GM12878 (cell line): ENCODE results near the gene PDRG1. TPM values are rescaled to one million over a fixed set of nuclear protein-coding genes. Genes with fewer than 3 reads are reported as not detected.

Experiments used
- ATAC-seq: fragments of 200-7000 bp; cut with Tn5 transposase; 3 replicates; pipeline ENCODE4 v1.9.1; 2020; ENCODE audit warnings: mild to moderate bottlenecking, moderate library complexity
- BruUV-seq: library from RNA; stranded (reverse); fragments of 400-500 nt; replicated peaks from 2 replicates; lab custom pipeline; 2021; lab: Mats Ljungman, UMichigan
- CTCF ChIA-PET: fragments of 300-600 bp; sonication (Branson Sonifier 250); formaldehyde crosslinking; extraction: SDS; loops from one replicate; lab custom pipeline; 2021; ENCODE audit warnings: inconsistent platforms; lab: Yijun Ruan, JAX
- POLR2A ChIA-PET: fragments of 350-600 bp; formaldehyde crosslinking; extraction: SDS; loops from one replicate; lab custom pipeline; 2021; ENCODE audit warnings: inconsistent platforms; lab: Charles Lee
- RAD21 ChIA-PET: fragments of 300-600 bp; sonication (Branson Sonifier 250); formaldehyde crosslinking; loops from one replicate; lab custom pipeline; 2023; ENCODE audit warnings: antibody characterized with exemption; ENCODE audit not compliant: unreplicated experiment; lab: Charles Lee
- SMC1A ChIA-PET: fragments of 300-600 bp; sonication (Branson Sonifier 250); formaldehyde crosslinking; loops from one replicate; lab custom pipeline; 2023; ENCODE audit not compliant: unreplicated experiment, uncharacterized antibody; lab: Charles Lee
- DNase-seq: peaks from one replicate; pipeline ENCODE4 v3.0.0-alpha.2; 2011; ENCODE audit warnings: low read depth, low spot score
- FAIRE-seq: peaks from 3 replicates; lab custom pipeline; 2011; peaks lifted over from hg19 to GRCh38; lab: Jason Lieb, UNC
- H2AFZ ChIP-seq: 2 replicates; pipeline ENCODE4 v1.6.0; 2011; ENCODE audit warnings: low read depth, low read length, control low read depth; ENCODE audit not compliant: control insufficient read depth
- H3K27ac ChIP-seq: 2 replicates; pipeline ENCODE4 v1.5.1; 2011; ENCODE audit warnings: control low read depth; ENCODE audit not compliant: control insufficient read depth, insufficient read depth
- H3K27me3 ChIP-seq, 2 experiments: replicated peaks in 1 of 2; 2 replicates each; pipeline versions ENCODE4 v1.6.0 to v1.6.1; 2011; ENCODE audit warnings: low read length in 1 of 2; ENCODE audit not compliant: control insufficient read depth in 2 of 2, insufficient read depth in 2 of 2
- H3K36me3 ChIP-seq, 2 experiments: 2 replicates each; pipeline ENCODE4 v1.5.1; 2011; ENCODE audit warnings: low read length in 1 of 2; ENCODE audit not compliant: control insufficient read depth in 2 of 2, insufficient read depth in 2 of 2
- H3K4me1 ChIP-seq: 2 replicates; pipeline ENCODE4 v1.6.1; 2011; ENCODE audit warnings: mild to moderate bottlenecking, low read length, moderate library complexity, mixed read lengths; ENCODE audit not compliant: control insufficient read depth, insufficient read depth
- H3K4me2 ChIP-seq: 2 replicates; pipeline ENCODE4 v1.6.0; 2011; ENCODE audit warnings: control low read depth; ENCODE audit not compliant: control insufficient read depth, insufficient read depth
- H3K4me3 ChIP-seq: fragments of 200-600 bp; sonication (generic); 2 replicates; pipeline ENCODE4 v1.5.1; 2016
- H3K79me2 ChIP-seq: 2 replicates; pipeline ENCODE4 v1.6.0; 2011; ENCODE audit warnings: low read length; ENCODE audit not compliant: control insufficient read depth, insufficient read depth
- H3K9ac ChIP-seq: 2 replicates; pipeline ENCODE4 v1.8.0; 2011; ENCODE audit warnings: low read length, control low read depth, mixed read lengths; ENCODE audit not compliant: control insufficient read depth, insufficient read depth
- H3K9me3 ChIP-seq: replicated peaks from 3 replicates; pipeline ENCODE4 v1.5.1; 2011; ENCODE audit warnings: mild to moderate bottlenecking, low read length; ENCODE audit not compliant: control insufficient read depth, insufficient read depth
- H4K20me1 ChIP-seq: 2 replicates; pipeline ENCODE4 v1.6.0; 2011; ENCODE audit not compliant: control insufficient read depth, insufficient read depth
- BACH1 ChIP-seq: fragments of 450-650 bp; IDR thresholded peaks from 2 replicates; pipeline ENCODE4 v1.6.1; 2017; ENCODE audit warnings: mild to moderate bottlenecking, borderline replicate concordance
- EZH2 ChIP-seq: IDR thresholded peaks from 2 replicates; pipeline ENCODE4 v1.6.1; 2012; ENCODE audit warnings: low read depth, mild to moderate bottlenecking, control low read depth, inconsistent platforms, low read length, borderline replicate concordance; ENCODE audit not compliant: control insufficient read depth
- HCFC1 ChIP-seq: fragments of 150-350 bp; IDR thresholded peaks from 2 replicates; pipeline ENCODE4 v1.6.1; 2014; ENCODE audit warnings: low read length
- IKZF1 ChIP-seq: fragments of 450-650 bp; conservative IDR thresholded peaks from 2 replicates; pipeline ENCODE4 v1.6.1; 2017; ENCODE audit warnings: antibody characterized with exemption, mild to moderate bottlenecking
- MYC ChIP-seq: IDR thresholded peaks from 2 replicates; pipeline ENCODE4 v1.6.1; 2011; ENCODE audit warnings: mild to moderate bottlenecking, low read length, moderate library complexity, inconsistent platforms; ENCODE audit not compliant: insufficient read depth, insufficient replicate concordance, insufficient read length, severe bottlenecking
- NRF1 ChIP-seq: conservative IDR thresholded peaks from 2 replicates; pipeline ENCODE4 v1.6.1; 2011; ENCODE audit warnings: mild to moderate bottlenecking, low read depth, low read length, improper control_type of control experiment
- RAD21 ChIP-seq: IDR thresholded peaks from 2 replicates; pipeline ENCODE4 v1.6.1; 2011; ENCODE audit warnings: mild to moderate bottlenecking, low read depth, low read length, moderate library complexity; ENCODE audit not compliant: insufficient read depth
- SPI1 ChIP-seq: IDR thresholded peaks from 2 replicates; pipeline ENCODE4 v1.6.1; 2011; ENCODE audit warnings: low read depth, mild to moderate bottlenecking, low read length, moderate library complexity, borderline replicate concordance; ENCODE audit not compliant: insufficient read depth
- SUZ12 ChIP-seq: fragments of 200-600 bp; sonication (generic); IDR thresholded peaks from one replicate; pipeline ENCODE4 v1.6.1; 2018; ENCODE audit warnings: antibody characterized with exemption, mild to moderate bottlenecking; ENCODE audit not compliant: unreplicated experiment
- YY1 ChIP-seq: IDR thresholded peaks from 2 replicates; pipeline ENCODE4 v1.6.1; 2011; ENCODE audit warnings: low read depth, mild to moderate bottlenecking, low read length
- ZNF592 ChIP-seq: fragments of 450-650 bp; IDR thresholded peaks from 2 replicates; pipeline ENCODE4 v1.6.1; 2017; ENCODE audit warnings: mild to moderate bottlenecking, moderate library complexity
- WGBS: methylation state at CpG from one replicate; pipeline ENCODE4 v1.1.6; 2016; ENCODE audit warnings: low lambda C conversion rate; ENCODE audit not compliant: insufficient replicate concordance, insufficient coverage; ENCODE audit errors: missing lambda C conversion rate; 5-methylcytosine and 5-hydroxymethylcytosine counted together
- in situ Hi-C: fragments of 300-500 bp; cut with MboI; formaldehyde crosslinking; loops from 9 replicates; pipeline ENCODE4 v1.14.3; 2018; ENCODE audit warnings: mixed read lengths
- intact Hi-C: fragments of 100-400 bp; cut with micrococcal nuclease; formaldehyde crosslinking; loops from one replicate; pipeline ENCODE4 v1.14.2; 2022; ENCODE audit not compliant: unreplicated experiment
- polyA plus RNA-seq, 11 experiments: library from polyadenylated mRNA; depleted of rRNA in 4 of 11; unstranded in 6 of 11; stranded (reverse) in 5 of 11; fragments of >200 nt; fragmentation: Nextera tagmentation in 4 of 11; fragmentation: Illumina TruSeq in 1 of 11; extraction: Ambion mirVana in 4 of 11; extraction: Trizol in 1 of 11; gene quantifications; 1 replicate in 1 of 11; 2 replicates in 10 of 11; pipeline versions ENCODE4 v1.2.1 to v1.2.3, GENCODE V29; 2011 to 2016; ENCODE audit warnings: inconsistent platforms in 2 of 11, missing spikeins in 2 of 11, low read depth in 1 of 11
- total RNA-seq, 4 experiments: library from RNA; depleted of rRNA in 3 of 4; stranded (reverse); fragments of >200 nt in 3 of 4; fragmentation: Illumina TruSeq in 1 of 4; extraction: Trizol in 1 of 4; gene quantifications; 2 replicates each; pipeline versions ENCODE4 v1.2.1 to v1.2.3, GENCODE V29; 2013 to 2021
- TF ChIP-seq, protein P1 (sequence below): fragments of 150-350 bp; IDR thresholded peaks from 2 replicates; pipeline ENCODE4 v1.6.1; 2014; ENCODE audit warnings: mild to moderate bottlenecking, low read depth, low read length
- TF ChIP-seq, protein P2 (sequence below): IDR thresholded peaks from 2 replicates; pipeline ENCODE4 v1.6.1; 2012; ENCODE audit warnings: low read depth, low read length, improper control_type of control experiment

The PDRG1 gene
- total and polyA plus RNA-seq, 10 of the 15 experiments (the other 5 are each of a cell fraction or from before 2014, with no cell fraction given) = 11.1 to 55.8 (median 23.3) TPM

- no peak for TF ChIP-seq ZNF592
Measured at GRCh38 chr20:31924561-31924960, 27.3 kb downstream of the PDRG1 start (continued).

- ChIA-PET SMC1A (interaction anchor here (0.6 to 3.7 kb wide), 10 partner anchors 28 to 238 kb away, joined by 3 to 26 read pairs (median 4); partner anchors contain the start of genes DUSP15, PDRG1 and TTLL9), RAD21 (interaction anchor here (1.0 to 3.0 kb wide), 10 partner anchors 9 to 142 kb away, joined by 3 to 12 read pairs (median 4); partner anchors contain the start of gene PDRG1), POLR2A (interaction anchor here (0.6 to 1.8 kb wide), 12 partner anchors 10 to 372 kb away, joined by 3 to 6 read pairs (median 3); partner anchors contain the start of genes DUSP15 and TTLL9), CTCF (interaction anchor here (0.9 to 2.4 kb wide), 7 partner anchors 20 to 167 kb away, joined by 3 to 13 read pairs (median 4); partner anchors contain the start of gene PDRG1)
- Histone ChIP-seq H3K9ac (no peak overlapping the region), H3K4me2 (peak overlapping the region; percentile 2), H3K9me3 (no peaks in the 10 kb centered on the region), H3K4me1 (peaks cover 11% of the 10 kb centered on the region), H2AFZ (peak overlapping the region; percentile 50), H3K36me3 (no peaks in the 10 kb centered on the region), H3K27me3 (no peaks in the 10 kb centered on the region), H3K4me3 (no peak overlapping the region), H4K20me1 (no peaks in the 10 kb centered on the region), H3K79me2 (no peaks in the 10 kb centered on the region), H3K27ac (no peak overlapping the region)
- DNase-seq (peak; percentile 47), ATAC-seq (peak; percentile 92), FAIRE-seq (peak; percentile 84)
- intact Hi-C loops = no loop called here
- in situ Hi-C loops = no loop called here
- 5% methylated on average over 13 of the region's 13 CpGs for whole genome bisulfite sequencing
- no TSS peak for BruUV-seq
- TF ChIP-seq HCFC1 (no peak), RAD21 (no peak), SPI1 (no peak), IKZF1 (peak; percentile 95), EZH2 (no peak), BACH1 (no peak), NRF1 (no peak), YY1 (no peak), MYC (no peak), SUZ12 (no peak)
- TF ChIP-seq, protein P1, sequence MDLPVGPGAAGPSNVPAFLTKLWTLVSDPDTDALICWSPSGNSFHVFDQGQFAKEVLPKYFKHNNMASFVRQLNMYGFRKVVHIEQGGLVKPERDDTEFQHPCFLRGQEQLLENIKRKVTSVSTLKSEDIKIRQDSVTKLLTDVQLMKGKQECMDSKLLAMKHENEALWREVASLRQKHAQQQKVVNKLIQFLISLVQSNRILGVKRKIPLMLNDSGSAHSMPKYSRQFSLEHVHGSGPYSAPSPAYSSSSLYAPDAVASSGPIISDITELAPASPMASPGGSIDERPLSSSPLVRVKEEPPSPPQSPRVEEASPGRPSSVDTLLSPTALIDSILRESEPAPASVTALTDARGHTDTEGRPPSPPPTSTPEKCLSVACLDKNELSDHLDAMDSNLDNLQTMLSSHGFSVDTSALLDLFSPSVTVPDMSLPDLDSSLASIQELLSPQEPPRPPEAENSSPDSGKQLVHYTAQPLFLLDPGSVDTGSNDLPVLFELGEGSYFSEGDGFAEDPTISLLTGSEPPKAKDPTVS = no peak
- TF ChIP-seq, protein P2, sequence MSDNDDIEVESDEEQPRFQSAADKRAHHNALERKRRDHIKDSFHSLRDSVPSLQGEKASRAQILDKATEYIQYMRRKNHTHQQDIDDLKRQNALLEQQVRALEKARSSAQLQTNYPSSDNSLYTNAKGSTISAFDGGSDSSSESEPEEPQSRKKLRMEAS = no peak
Measured at GRCh38 chr20:31923388-31924331, 28.2 kb downstream of the PDRG1 start.
